Right lobe of liver (tissue), 6 donors: ENCODE measurements around the gene MLX. TPM values are rescaled to one million over a fixed set of nuclear protein-coding genes. Genes with fewer than 3 reads are reported as not detected.
"Not testable (repeated sequence)": the region's sequence is repeated elsewhere in the genome, so short reads cannot be mapped to it uniquely, and the experiment has no call there.

ENCODE experiments used
- ATAC-seq, 4 donors: fragments of 200-7000 bp; cut with Tn5 transposase; one replicate each; pipeline ENCODE4 v1.9.1; 2020; ENCODE audit warnings: mild to moderate bottlenecking in 4 of 4, moderate library complexity in 4 of 4
- DNase-seq, 3 donors: peaks; one replicate each; pipeline ENCODE4 v3.0.0-alpha.2; 2020
- H3K27ac ChIP-seq, 3 donors: fragments of 200-600 bp; one replicate each; pipeline ENCODE4 v1.8.0; 2022
- H3K27me3 ChIP-seq, 2 donors: fragments of 200-600 bp; one replicate each; pipeline ENCODE4 v1.8.0; 2022
- H3K36me3 ChIP-seq, 4 donors: fragments of 200-600 bp; sonication (generic) in 1 of 4; one replicate each; pipeline versions ENCODE4 v1.5.1 to v1.8.0; 2017 to 2022; ENCODE audit warnings: control low read depth in 1 of 4
- H3K4me1 ChIP-seq, 4 donors: fragments of 200-600 bp; sonication (generic) in 1 of 4; one replicate each; pipeline versions ENCODE4 v1.5.1 to v1.8.0; 2017 to 2022; ENCODE audit warnings: control low read depth in 1 of 4
- H3K4me3 ChIP-seq, 3 donors: fragments of 200-600 bp; one replicate each; pipeline ENCODE4 v1.8.0; 2022
- H3K9me3 ChIP-seq, 4 donors: fragments of 200-600 bp; sonication (generic) in 1 of 4; one replicate each; pipeline versions ENCODE4 v1.5.1 to v1.8.0; 2017 to 2022; ENCODE audit warnings: control low read depth in 1 of 4
- POLR2A ChIP-seq: fragments of 450-650 bp; IDR thresholded peaks from one replicate; pipeline ENCODE4 v1.6.1; 2017; ENCODE audit warnings: antibody characterized with exemption, mild to moderate bottlenecking
- WGBS: methylation state at CpG from one replicate; pipeline ENCODE4 v1.1.6; 2018; ENCODE audit warnings: low coverage, low lambda C conversion rate; ENCODE audit not compliant: insufficient coverage; ENCODE audit errors: missing lambda C conversion rate; 5-methylcytosine and 5-hydroxymethylcytosine counted together
- intact Hi-C, 2 donors: fragments of 100-400 bp; cut with DNase I; formaldehyde crosslinking; loops; one replicate each; pipeline versions ENCODE4 v1.11.2 to v1.14.1; 2022
- total RNA-seq, 6 experiments: library from RNA; depleted of rRNA in 2 of 6; stranded (reverse); fragments of >200 nt in 2 of 6; fragmentation: NEBNext Ultra II Directional in 3 of 6; extraction: Animal tissue kit (Norgen Biotek cat#: 25700) in 3 of 6; gene quantifications; one replicate each; pipeline versions ENCODE4 v1.1.0 to v1.2.4, GENCODE V29; 2016 to 2023
- TF ChIP-seq, protein P1 (sequence below), 4 donors: fragments of 200-600 bp in 3 of 4; fragments of 450-650 bp in 1 of 4; IDR thresholded peaks; one replicate each; pipeline versions ENCODE4 v1.5.1 to v1.8.0; 2016 to 2022; ENCODE audit warnings: antibody characterized with exemption in 4 of 4, mild to moderate bottlenecking in 2 of 4
- donor health status: DM: no; HTN: yes; CAD: no.
- donor health status: DM: no; HTN: no; CAD: no.
- donor health status: DM: no; HTN: no; CAD: no.
- donor health status: DM: no; HTN: yes; CAD: no.
- donor health status: DM: no; HTN: yes; CAD: no.

The MLX gene
- total RNA-seq, 6 experiments from 2014 or later, result 34.5 to 46.2 (median 35.2) TPM

DNA sequence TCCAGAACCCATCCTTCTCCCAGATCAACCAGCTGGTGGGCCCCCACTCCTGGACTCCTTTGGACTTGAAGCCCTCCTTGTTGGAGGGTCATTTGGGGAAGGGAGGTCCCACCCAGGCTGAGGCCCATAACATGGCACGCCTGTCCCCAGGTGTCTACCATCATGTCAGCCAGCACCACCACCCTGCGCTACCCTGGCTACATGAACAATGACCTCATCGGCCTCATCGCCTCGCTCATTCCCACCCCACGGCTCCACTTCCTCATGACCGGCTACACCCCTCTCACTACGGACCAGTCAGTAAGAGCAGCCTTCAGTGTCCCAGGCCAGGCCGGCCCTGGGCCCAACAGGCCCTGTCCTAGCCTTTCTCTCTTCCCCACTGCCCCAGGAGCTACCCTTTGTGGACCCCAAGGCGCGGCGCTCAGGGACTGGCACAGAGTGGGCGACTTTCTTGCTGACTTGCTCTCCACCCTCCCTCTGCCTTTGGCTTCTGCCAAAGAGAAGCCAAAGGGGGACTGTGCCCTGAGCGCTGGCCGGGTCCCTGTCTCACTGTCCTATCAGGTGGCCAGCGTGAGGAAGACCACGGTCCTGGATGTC lies 46.9 kb downstream of the MLX start:
- Histone ChIP-seq H3K4me1 (peaks cover 0 to 10% (median 0%) of the 10 kb centered on the region in 4 donors), H3K9me3 (no peaks in the 10 kb centered on the region), H3K4me3 (no peak overlapping the region), H3K27me3 (no peaks in the 10 kb centered on the region), H3K27ac (no peak overlapping the region), H3K36me3 (peaks cover 0 to 31% (median 10%) of the 10 kb centered on the region in 4 donors)
- DNase-seq (no peak), ATAC-seq (no peak)
- WGBS, result 93% methylated on average over 7 of the region's 17 CpGs
- TF ChIP-seq, protein P1, sequence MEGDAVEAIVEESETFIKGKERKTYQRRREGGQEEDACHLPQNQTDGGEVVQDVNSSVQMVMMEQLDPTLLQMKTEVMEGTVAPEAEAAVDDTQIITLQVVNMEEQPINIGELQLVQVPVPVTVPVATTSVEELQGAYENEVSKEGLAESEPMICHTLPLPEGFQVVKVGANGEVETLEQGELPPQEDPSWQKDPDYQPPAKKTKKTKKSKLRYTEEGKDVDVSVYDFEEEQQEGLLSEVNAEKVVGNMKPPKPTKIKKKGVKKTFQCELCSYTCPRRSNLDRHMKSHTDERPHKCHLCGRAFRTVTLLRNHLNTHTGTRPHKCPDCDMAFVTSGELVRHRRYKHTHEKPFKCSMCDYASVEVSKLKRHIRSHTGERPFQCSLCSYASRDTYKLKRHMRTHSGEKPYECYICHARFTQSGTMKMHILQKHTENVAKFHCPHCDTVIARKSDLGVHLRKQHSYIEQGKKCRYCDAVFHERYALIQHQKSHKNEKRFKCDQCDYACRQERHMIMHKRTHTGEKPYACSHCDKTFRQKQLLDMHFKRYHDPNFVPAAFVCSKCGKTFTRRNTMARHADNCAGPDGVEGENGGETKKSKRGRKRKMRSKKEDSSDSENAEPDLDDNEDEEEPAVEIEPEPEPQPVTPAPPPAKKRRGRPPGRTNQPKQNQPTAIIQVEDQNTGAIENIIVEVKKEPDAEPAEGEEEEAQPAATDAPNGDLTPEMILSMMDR (IDR thresholded peaks at IDR 0.05), result no peak
- no peak for TF ChIP-seq POLR2A
- intact Hi-C loops, result loop anchor here (10.0 kb wide), 1 partner anchor 71 kb away; the partner anchor contains the start of genes CCR10 (in 2 of the 2) and CNTNAP1 (in 2 of the 2)

DNA sequence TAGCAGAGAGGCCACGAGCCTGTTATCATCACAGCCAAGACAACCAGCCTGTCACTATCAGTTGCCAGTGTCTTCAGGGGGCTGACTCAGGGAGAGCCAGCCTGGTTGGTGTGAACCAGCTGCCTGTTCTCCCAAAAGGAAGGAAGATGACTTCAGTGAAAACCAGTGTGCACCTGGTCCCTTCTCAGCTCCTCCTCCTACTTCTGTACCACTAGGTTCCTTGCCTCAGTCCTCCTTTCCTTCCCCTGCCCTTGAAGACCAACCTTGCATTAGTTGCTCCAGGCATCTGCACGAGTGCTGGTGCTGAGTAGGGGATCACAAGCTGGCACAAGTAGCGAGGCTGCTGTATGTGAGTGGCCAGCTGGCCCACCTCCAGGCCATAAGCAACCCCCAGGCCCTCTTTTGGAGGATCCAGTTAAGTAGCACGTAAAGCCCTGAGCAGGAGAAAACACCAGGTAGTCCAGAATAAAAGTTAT lies 51.1 kb downstream of the MLX start:
- H3K27ac ChIP-seq, result no peak overlapping the region
- intact Hi-C loops, result loop anchor here (10.0 kb wide), 1 partner anchor 67 kb away; the partner anchor contains the start of genes CCR10 (in 2 of the 2) and CNTNAP1 (in 2 of the 2)
- 75% methylated on average over 1 of the region's 4 CpGs for WGBS
- H3K27me3 ChIP-seq, result no peaks in the 10 kb centered on the region
- DNase-seq (no peak), ATAC-seq (no peak)
- H3K9me3 ChIP-seq, result no peaks in the 10 kb centered on the region
- no peak for TF ChIP-seq POLR2A
- TF ChIP-seq, protein P1 (IDR thresholded peaks at IDR 0.05), result no peak
- H3K4me1 ChIP-seq, result peaks cover 0 to 9% (median 0%) of the 10 kb centered on the region in 4 donors
- peaks cover 0 to 20% (median 10%) of the 10 kb centered on the region in 4 donors for H3K36me3 ChIP-seq
- no peak overlapping the region for H3K4me3 ChIP-seq

DNA sequence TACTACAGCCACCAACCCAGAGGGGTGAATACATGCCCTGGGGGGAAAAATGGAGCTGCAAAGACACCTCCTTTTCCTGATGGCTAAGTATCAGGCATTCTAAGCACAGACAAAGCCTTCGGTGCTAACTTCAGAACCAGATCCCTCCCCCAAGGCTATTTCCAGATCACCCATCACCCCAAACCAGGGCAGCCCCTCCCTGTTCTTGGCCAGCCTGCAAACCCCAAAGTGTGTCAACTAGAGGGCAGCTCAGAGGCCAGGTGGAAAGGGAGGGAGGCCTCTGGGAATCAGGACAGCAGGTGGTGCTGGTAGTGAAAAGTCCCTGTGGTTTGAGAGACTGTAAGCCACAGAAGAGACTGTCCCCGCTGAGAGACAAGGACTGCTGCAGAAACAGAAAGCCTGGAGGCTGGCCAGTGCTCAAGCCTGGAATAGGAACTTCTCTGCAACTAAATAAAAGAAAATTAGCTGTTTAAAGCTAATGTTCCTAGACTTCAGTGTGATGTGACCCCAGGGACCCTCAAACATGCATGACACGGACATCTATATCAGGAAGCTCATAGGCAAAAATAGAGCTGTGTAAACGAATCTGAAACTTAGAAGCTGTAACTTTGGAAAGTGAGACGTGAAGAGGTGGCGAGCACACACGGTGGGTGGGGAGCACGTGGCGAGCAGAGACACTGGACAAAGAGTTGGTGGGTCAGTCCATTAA lies 51.7 kb downstream of the MLX start:
- no peak for TF ChIP-seq POLR2A
- TF ChIP-seq, protein P1 (IDR thresholded peaks at IDR 0.05), result peak; percentile 42 to 56 (median 50)
- H3K9me3 ChIP-seq, result no peaks in the 10 kb centered on the region
- intact Hi-C loops, result loop anchor here (10.0 kb wide), 1 partner anchor 66 kb away; the partner anchor contains the start of genes CCR10 (in 2 of the 2) and CNTNAP1 (in 2 of the 2)
- H3K4me1 ChIP-seq, result peaks cover 0 to 9% (median 0%) of the 10 kb centered on the region in 4 donors
- ATAC-seq (peak; percentile 92 to 97 (median 97)), DNase-seq (peak; percentile 51 to 78 (median 61))
- peaks cover 0 to 14% (median 7%) of the 10 kb centered on the region in 4 donors for H3K36me3 ChIP-seq
- H3K27ac ChIP-seq, result no peak overlapping the region
- H3K27me3 ChIP-seq, result no peaks in the 10 kb centered on the region
- H3K4me3 ChIP-seq, result no peak overlapping the region
- 22% methylated on average over 9 of the region's 9 CpGs for WGBS

DNA sequence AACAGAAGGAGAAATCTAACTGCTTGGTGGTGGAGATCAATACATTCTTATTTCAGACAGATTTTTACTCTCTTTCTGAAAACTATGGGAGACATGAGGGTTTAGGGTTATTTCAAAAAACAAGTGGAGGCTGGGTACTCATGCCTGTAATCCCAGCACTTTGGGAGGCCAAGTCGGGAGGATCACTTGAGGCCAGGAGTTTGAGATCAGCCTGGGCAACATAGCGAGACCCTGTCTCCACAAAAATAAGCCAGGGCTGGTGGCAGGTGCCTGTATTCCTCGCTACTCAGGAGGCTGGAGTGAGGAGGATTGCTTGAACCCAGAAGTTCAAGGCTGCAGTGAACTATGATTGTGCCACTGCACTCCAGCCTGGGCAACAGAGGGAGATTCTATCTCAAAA lies 55.1 kb downstream of the MLX start:
- intact Hi-C loops, DNase-seq, ATAC-seq: not testable (repeated sequence)

More for the DNA sequence above, 55.1 kb downstream of the MLX start:
- not testable (repeated sequence) for H3K27me3 ChIP-seq, H3K9me3 ChIP-seq, H3K4me1 ChIP-seq, H3K36me3 ChIP-seq, H3K4me3 ChIP-seq, H3K27ac ChIP-seq
- 80% methylated on average over 3 of the region's 3 CpGs for WGBS

Other genes with a start within 250 kb of the MLX start
- 100 to 1,000 TPM; 108 to 267 (median 208) TPM for gene STAT3, start 178.7 kb upstream of the MLX start, total RNA-seq
- 10 to 100 TPM in 5 of 6 experiments, 1 to 10 TPM in 1; 8.7 to 29.6 (median 17.4) TPM for gene CAVIN1, start 143.8 kb upstream of the MLX start, total RNA-seq
- 10 to 100 TPM; 36.4 to 66.0 (median 49.4) TPM for gene ATP6V0A1, start 108.2 kb upstream of the MLX start, total RNA-seq
- gene NAGLU, start 30.9 kb upstream of the MLX start, total RNA-seq, result 10 to 100 TPM; 36.4 to 81.6 (median 43.7) TPM
- gene HSD17B1, start 14.2 kb upstream of the MLX start, total RNA-seq, result 1 to 10 TPM in 1 of 6 experiments, under 1 TPM in 5; 0.31 to 1.1 (median 0.87) TPM
- gene COASY, start 5.0 kb upstream of the MLX start, total RNA-seq, result 10 to 100 TPM; 48.1 to 70.5 (median 60.9) TPM
- 1 to 10 TPM in 2 of 6 experiments, under 1 TPM in 4; 0.26 to 2.4 (median 0.76) TPM for gene PSMC3IP, start 10.6 kb downstream of the MLX start, total RNA-seq
- gene RETREG3, start 42.3 kb downstream of the MLX start, total RNA-seq, result 10 to 100 TPM; 31.0 to 49.4 (median 43.2) TPM
- 10 to 100 TPM; 17.9 to 44.5 (median 22.0) TPM for gene TUBG1, start 42.6 kb downstream of the MLX start, total RNA-seq
- gene TUBG2, start 92.2 kb downstream of the MLX start, total RNA-seq, result 10 to 100 TPM in 1 of 6 experiments, 1 to 10 TPM in 5; 6.8 to 10.7 (median 7.5) TPM
- 10 to 100 TPM in 5 of 6 experiments, 1 to 10 TPM in 1; 8.1 to 23.7 (median 11.2) TPM for gene PLEKHH3, start 109.9 kb downstream of the MLX start, total RNA-seq
- gene CCR10, start 114.7 kb downstream of the MLX start, total RNA-seq, result under 1 TPM in 3 of 6 experiments, not detected in 3; 0.21 to 0.34 (median 0.31) TPM
- gene CNTNAP1, start 115.4 kb downstream of the MLX start, total RNA-seq, result 1 to 10 TPM in 1 of 6 experiments, under 1 TPM in 5; 0.42 to 1.8 (median 0.56) TPM
- 10 to 100 TPM in 3 of 6 experiments, 1 to 10 TPM in 3; 5.5 to 16.5 (median 10.8) TPM for gene EZH1, start 177.9 kb downstream of the MLX start, total RNA-seq
- gene RAMP2, start 194.1 kb downstream of the MLX start, total RNA-seq, result 1 to 10 TPM; 1.9 to 9.4 (median 4.4) TPM
- 10 to 100 TPM; 28.3 to 47.0 (median 33.6) TPM for gene VPS25, start 206.3 kb downstream of the MLX start, total RNA-seq
- gene WNK4, start 213.5 kb downstream of the MLX start, total RNA-seq, result 1 to 10 TPM in 1 of 6 experiments, under 1 TPM in 2, not detected in 3; 0.12 to 1.1 (median 0.22) TPM
- 100 to 1,000 TPM in 1 of 6 experiments, 10 to 100 TPM in 5; 50.4 to 118 (median 68.3) TPM for gene COA3, start 231.6 kb downstream of the MLX start, total RNA-seq
- under 1 TPM in 1 of 6 experiments, not detected in 5; 0.15 TPM for gene CNTD1, start 231.8 kb downstream of the MLX start, total RNA-seq